Osteoblast (primary cell): Measurements from ENCODE around the gene GPC5. TPM values are rescaled to one million over a fixed set of nuclear protein-coding genes. Genes with fewer than 3 reads are reported as not detected.
"Not testable (repeated sequence)": the region's sequence is repeated elsewhere in the genome, so short reads cannot be mapped to it uniquely, and the experiment has no call there.

Source experiments
- DNase-seq: peaks from one replicate; pipeline ENCODE4 v3.0.0; 2011; ENCODE audit warnings: low spot score, mixed read lengths; ENCODE audit not compliant: insufficient read length; ENCODE audit errors: missing footprints
- H2AFZ ChIP-seq: 2 replicates; pipeline ENCODE4 v1.6.0; 2011; ENCODE audit warnings: mild to moderate bottlenecking, low read length
- H3K27ac ChIP-seq: 2 replicates; pipeline ENCODE4 v1.5.1; 2011; ENCODE audit warnings: mild to moderate bottlenecking, low read depth, low read length, moderate library complexity
- H3K27me3 ChIP-seq: 2 replicates; pipeline ENCODE4 v1.6.0; 2012; ENCODE audit warnings: mild to moderate bottlenecking, control low read depth, inconsistent platforms, low read length, moderate library complexity; ENCODE audit not compliant: insufficient read depth
- H3K36me3 ChIP-seq: 2 replicates; pipeline ENCODE4 v1.5.1; 2011; ENCODE audit warnings: mild to moderate bottlenecking, low read length, control low read depth, moderate library complexity; ENCODE audit not compliant: insufficient read depth
- H3K4me1 ChIP-seq: 2 replicates; pipeline ENCODE4 v1.5.1; 2011; ENCODE audit warnings: mild to moderate bottlenecking, low read length, control low read depth, moderate library complexity; ENCODE audit not compliant: insufficient read depth
- H3K4me2 ChIP-seq: 2 replicates; pipeline ENCODE4 v1.6.0; 2011; ENCODE audit warnings: mild to moderate bottlenecking, low read length; ENCODE audit not compliant: insufficient read depth
- H3K4me3 ChIP-seq: fragments of 200-600 bp; sonication (generic); 3 replicates; pipeline ENCODE4 v1.5.1; 2012; ENCODE audit warnings: mild to moderate bottlenecking, low read length, inconsistent platforms; ENCODE audit not compliant: insufficient read depth
- H3K79me2 ChIP-seq: 2 replicates; pipeline ENCODE4 v1.6.0; 2012; ENCODE audit warnings: mild to moderate bottlenecking, low read length, control low read depth, inconsistent platforms; ENCODE audit not compliant: insufficient read depth
- H3K9me3 ChIP-seq: 2 replicates; pipeline ENCODE4 v1.5.1; 2011; ENCODE audit warnings: low read depth, low read length, control low read depth
- H4K20me1 ChIP-seq: 2 replicates; pipeline ENCODE4 v1.6.0; 2012; ENCODE audit warnings: mild to moderate bottlenecking, low read length, control low read depth; ENCODE audit not compliant: insufficient read depth
- total RNA-seq: library from RNA; depleted of rRNA; stranded (reverse); fragments of >200 nt; gene quantifications from 2 replicates; pipeline ENCODE4 v1.2.3, GENCODE V29; 2012
- TF ChIP-seq, protein P1 (sequence below): IDR thresholded peaks from 2 replicates; pipeline ENCODE4 v1.5.1; 2011; ENCODE audit warnings: mild to moderate bottlenecking, low read depth, low read length, moderate library complexity; ENCODE audit errors: extremely low read depth

Gene GPC5
- total RNA-seq, 1 donor = 0.36 TPM

DNA sequence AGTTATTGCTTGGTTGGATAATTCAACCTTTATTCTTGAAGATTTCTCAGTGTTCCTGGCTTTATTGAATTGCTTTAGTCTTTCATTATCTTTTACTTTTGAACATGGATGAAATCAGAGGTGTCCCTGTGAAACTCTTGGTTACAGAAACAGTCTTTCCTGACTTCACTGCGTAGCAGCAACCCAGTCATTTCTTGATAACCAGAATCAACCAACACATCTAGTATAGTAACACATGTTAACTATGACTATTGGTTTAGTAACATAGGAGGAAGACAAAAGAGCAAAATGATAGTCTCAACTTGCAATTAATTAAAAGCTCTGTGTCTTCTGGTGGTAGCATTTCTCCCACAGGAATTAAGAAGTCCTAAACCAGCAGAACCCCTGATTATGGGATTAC is 393.6 kb downstream of the GPC5 start:
- H3K9me3 ChIP-seq = no peaks in the 10 kb centered on the region
- H3K27ac ChIP-seq = no peak overlapping the region
- H2AFZ ChIP-seq = no peak overlapping the region
- no peak overlapping the region for H3K4me2 ChIP-seq
- H3K4me3 ChIP-seq = no peak overlapping the region
- H3K27me3 ChIP-seq = no peaks in the 10 kb centered on the region
- DNase-seq = no peak
- no peaks in the 10 kb centered on the region for H3K36me3 ChIP-seq
- no peaks in the 10 kb centered on the region for H3K79me2 ChIP-seq
- H3K4me1 ChIP-seq = no peaks in the 10 kb centered on the region
- H4K20me1 ChIP-seq = no peaks in the 10 kb centered on the region
- TF ChIP-seq, protein P1, sequence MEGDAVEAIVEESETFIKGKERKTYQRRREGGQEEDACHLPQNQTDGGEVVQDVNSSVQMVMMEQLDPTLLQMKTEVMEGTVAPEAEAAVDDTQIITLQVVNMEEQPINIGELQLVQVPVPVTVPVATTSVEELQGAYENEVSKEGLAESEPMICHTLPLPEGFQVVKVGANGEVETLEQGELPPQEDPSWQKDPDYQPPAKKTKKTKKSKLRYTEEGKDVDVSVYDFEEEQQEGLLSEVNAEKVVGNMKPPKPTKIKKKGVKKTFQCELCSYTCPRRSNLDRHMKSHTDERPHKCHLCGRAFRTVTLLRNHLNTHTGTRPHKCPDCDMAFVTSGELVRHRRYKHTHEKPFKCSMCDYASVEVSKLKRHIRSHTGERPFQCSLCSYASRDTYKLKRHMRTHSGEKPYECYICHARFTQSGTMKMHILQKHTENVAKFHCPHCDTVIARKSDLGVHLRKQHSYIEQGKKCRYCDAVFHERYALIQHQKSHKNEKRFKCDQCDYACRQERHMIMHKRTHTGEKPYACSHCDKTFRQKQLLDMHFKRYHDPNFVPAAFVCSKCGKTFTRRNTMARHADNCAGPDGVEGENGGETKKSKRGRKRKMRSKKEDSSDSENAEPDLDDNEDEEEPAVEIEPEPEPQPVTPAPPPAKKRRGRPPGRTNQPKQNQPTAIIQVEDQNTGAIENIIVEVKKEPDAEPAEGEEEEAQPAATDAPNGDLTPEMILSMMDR = no peak

DNA sequence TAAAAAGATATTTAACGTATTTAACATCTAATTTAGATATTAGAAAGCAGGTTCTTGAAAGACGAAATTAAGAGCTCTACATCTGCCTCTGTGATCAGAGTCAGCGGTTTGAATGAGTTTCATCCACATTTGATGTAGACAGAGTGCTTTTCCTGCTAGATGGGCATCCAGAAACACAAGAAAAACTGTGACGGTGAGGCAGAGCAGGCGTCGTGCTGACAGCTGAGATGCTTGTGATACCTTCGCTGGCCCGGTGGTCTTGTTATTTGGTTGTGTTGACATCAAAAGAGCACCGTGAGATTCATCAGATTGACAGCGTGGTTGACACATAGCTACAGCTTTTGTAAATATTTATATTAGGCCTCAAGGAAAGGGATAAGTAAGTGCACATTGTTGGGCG is 399.1 kb downstream of the GPC5 start:
- H3K9me3 ChIP-seq = no peaks in the 10 kb centered on the region
- H3K27me3 ChIP-seq = no peaks in the 10 kb centered on the region
- no peak overlapping the region for H3K4me2 ChIP-seq
- H2AFZ ChIP-seq = no peak overlapping the region
- no peak overlapping the region for H3K27ac ChIP-seq
- H3K4me3 ChIP-seq = no peak overlapping the region
- no peaks in the 10 kb centered on the region for H3K4me1 ChIP-seq
- H3K36me3 ChIP-seq = no peaks in the 10 kb centered on the region
- no peaks in the 10 kb centered on the region for H4K20me1 ChIP-seq
- H3K79me2 ChIP-seq = no peaks in the 10 kb centered on the region
- no peak for DNase-seq
- TF ChIP-seq, protein P1 = no peak

DNA sequence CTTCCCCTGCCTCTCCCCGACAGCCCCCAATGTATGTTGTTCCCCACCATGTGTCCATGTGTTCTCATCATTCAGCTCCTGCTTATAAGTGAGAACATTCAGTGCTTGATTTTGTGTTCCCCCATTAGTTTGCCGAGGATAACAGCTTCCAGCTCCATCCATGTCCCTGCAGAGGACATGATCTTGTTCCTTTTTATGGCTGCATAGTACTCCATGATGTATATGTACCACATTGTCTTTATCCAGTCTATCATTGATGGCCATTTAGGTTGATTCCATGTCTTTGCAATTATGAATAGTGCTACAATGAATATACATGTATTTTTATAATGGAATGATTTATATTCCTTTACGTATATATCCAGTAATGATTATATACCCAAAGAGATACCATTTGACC is 399.9 kb downstream of the GPC5 start:
- not testable (repeated sequence) for H3K9me3 ChIP-seq, H4K20me1 ChIP-seq, H3K4me3 ChIP-seq, H3K79me2 ChIP-seq, H2AFZ ChIP-seq, H3K4me2 ChIP-seq, H3K36me3 ChIP-seq, H3K27me3 ChIP-seq, DNase-seq, H3K27ac ChIP-seq, H3K4me1 ChIP-seq

- not testable (repeated sequence) for H3K4me1 ChIP-seq, H3K4me2 ChIP-seq, H3K4me3 ChIP-seq, H3K36me3 ChIP-seq, H3K79me2 ChIP-seq, H4K20me1 ChIP-seq, H3K9me3 ChIP-seq, H3K27ac ChIP-seq, DNase-seq, H3K27me3 ChIP-seq, H2AFZ ChIP-seq
These were observed 403.4 kb downstream of the GPC5 start for GRCh38 chr13:91801772-91802171.

- H4K20me1 ChIP-seq = no peaks in the 10 kb centered on the region
These were observed 404.5 kb downstream of the GPC5 start for GRCh38 chr13:91802957-91803356.

More at GRCh38 chr13:91802957-91803356, 404.5 kb downstream of the GPC5 start:
- DNase-seq = no peak
- no peak overlapping the region for H3K27ac ChIP-seq
- no peak overlapping the region for H3K4me2 ChIP-seq
- no peak overlapping the region for H3K4me3 ChIP-seq
- H3K79me2 ChIP-seq = no peaks in the 10 kb centered on the region
- H2AFZ ChIP-seq = no peak overlapping the region
- H3K36me3 ChIP-seq = no peaks in the 10 kb centered on the region
- TF ChIP-seq, protein P1 = no peak
- no peaks in the 10 kb centered on the region for H3K27me3 ChIP-seq
- H3K9me3 ChIP-seq = no peaks in the 10 kb centered on the region
- no peaks in the 10 kb centered on the region for H3K4me1 ChIP-seq
